ENCODE results near the gene CD47. TPM values are rescaled to one million over a fixed set of nuclear protein-coding genes. Genes with fewer than 3 reads are reported as not detected.

CD47 gene
- total RNA-seq, result 10 to 100 TPM; 84.7 to 85.2 TPM

DNA sequence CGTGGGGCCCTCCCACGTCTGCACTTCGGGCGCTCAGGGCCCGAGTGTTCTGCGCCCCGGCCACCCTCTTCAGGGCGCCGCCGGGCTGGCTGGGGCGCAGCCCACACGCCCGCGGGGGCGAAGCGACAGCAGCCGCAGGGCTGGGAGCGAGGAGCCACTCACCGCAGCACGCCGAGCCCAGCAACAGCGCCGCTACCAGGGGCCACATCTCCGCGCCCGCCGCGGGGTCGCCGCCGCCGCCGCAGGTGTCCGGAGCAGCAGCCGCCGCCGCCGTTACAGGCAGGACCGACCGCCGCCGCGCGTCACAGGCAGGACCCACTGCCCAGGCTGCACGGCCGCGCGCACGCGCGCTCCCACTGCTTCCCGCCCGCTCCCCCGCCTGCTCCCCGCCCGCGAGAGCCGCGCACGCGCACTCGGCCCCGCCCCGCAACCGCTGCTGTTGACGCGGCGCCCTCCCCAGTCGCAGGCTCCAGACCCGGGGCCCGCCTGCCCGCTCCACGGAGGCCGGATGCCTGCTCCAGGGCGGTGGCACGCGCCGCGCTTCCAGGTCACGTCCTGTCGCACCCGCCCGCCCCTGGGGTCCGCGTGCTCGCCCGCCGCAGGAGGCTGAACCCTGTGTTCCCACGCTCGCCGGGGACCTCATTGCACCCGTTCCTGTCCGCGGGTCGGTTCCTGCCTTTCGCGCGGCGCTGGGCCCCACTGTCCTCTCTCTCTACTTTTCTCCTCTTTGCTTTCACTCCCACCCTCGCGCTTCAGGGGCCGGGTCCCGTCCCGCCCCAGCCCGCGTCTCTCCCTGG is at the start of gene CD47:
TSS of gene CD47 (minus strand) at position 331 of the 797 bp plus-strand sequence. CDS start at position 208, 123 bp downstream.
- H3K4me3 Mint-ChIP-seq, result peak within 1 kb of the TSS; percentile 97
- H3K27ac Mint-ChIP-seq, result peak within 1 kb of the TSS; percentile 99
- peaks cover 33% of the 10 kb centered on the region for H3K4me1 Mint-ChIP-seq
- peak; percentile 95 for DNase-seq
- H3K9me3 Mint-ChIP-seq, result peaks cover 3% of the 10 kb centered on the region
- H3K27me3 Mint-ChIP-seq, result no peaks in the 10 kb centered on the region
- peaks cover 22% of the 10 kb centered on the region for H3K36me3 Mint-ChIP-seq

DNA sequence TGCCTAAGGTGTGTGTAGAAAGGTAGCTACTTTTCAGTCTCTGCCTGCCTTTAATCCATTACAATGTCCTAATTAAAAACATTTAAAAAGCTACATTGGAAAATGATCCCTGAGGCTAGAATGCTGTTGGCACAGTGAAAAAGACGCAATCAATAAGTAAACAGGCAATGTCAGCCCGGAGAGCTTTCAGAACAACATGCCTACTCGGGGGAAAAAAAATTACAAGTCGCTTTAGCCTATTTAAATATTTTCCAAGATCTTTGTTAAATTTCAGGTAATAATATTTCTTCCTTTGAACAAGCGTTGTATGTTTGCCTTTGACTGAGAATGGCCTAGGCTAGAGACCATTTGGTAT is 46.6 kb upstream of the CD47 start:
- H3K9me3 Mint-ChIP-seq, result peaks cover 10% of the 10 kb centered on the region
- H3K4me1 Mint-ChIP-seq, result peaks cover 52% of the 10 kb centered on the region
- H3K27me3 Mint-ChIP-seq, result no peaks in the 10 kb centered on the region
- no peak overlapping the region for H3K27ac Mint-ChIP-seq
- H3K36me3 Mint-ChIP-seq, result peaks cover 86% of the 10 kb centered on the region
- DNase-seq, result no peak
- H3K4me3 Mint-ChIP-seq, result no peak overlapping the region

DNA sequence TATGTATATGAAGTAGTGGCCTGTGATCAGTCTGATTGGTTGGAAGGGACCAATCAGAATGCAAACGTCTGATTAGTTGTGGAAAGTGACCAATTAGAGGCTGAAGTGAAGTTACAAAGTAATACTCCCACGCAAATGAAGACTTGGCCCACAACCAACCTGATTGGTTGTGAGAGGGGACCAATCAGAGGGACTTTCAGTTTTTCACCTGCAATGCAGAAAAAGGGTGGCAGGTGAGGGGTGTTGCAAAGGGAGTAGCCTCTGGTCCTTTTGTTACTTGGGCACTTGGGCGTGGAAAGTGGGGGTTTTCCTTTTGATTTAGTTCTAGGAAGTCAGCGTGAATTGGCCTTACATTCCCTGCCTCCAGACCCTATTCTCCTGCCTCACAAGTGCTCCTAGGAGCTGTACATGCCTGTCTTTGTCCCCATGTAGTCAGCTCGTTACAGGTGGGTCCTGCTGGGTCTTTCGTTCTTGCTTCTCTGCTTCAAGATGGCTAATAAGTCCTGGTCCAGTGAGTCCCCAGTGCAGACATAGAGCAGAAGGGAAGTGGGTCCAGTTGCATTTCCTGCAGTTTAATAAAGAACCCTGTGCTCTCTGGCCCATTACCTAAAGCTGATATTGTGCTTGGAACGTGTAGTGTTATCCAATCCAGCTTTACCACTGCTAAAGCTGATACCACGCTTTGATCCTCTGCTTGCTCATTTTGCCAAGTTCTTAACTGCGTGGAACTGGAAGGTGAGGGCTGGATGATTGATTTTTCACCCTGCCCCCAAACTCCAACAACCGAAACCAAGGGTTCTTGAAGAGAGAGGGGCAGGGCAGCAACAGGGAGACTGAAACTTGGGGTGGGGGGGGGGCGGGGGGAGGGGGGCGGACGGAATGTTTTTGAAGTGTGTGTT is 46.0 kb upstream of the CD47 start:
- Mint-ChIP-seq H3K4me3 (no peak overlapping the region), H3K27me3 (no peaks in the 10 kb centered on the region), H3K36me3 (peaks cover 89% of the 10 kb centered on the region), H3K4me1 (peaks cover 58% of the 10 kb centered on the region), H3K9me3 (peaks cover 10% of the 10 kb centered on the region), H3K27ac (peak overlapping the region; percentile 51)
- no peak for DNase-seq

DNA sequence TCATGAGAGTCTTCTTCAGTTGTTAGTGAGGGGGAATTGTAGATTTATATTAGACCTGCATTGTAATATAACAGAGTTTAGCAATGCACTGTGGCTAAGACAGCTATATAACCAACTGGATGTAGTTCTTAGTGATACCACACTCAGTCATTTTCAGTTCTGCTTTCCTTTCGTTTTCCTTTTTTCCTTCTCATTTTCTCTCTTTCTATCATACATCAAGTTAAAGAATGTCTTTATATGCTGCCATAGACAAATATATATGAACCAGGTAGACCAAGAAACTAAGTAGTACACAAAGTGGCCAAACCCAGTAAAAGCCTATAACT is 43.7 kb upstream of the CD47 start:
- no peaks in the 10 kb centered on the region for H3K27me3 Mint-ChIP-seq
- H3K36me3 Mint-ChIP-seq, result peaks cover 96% of the 10 kb centered on the region
- peak overlapping the region; percentile 74 for H3K4me3 Mint-ChIP-seq
- peak overlapping the region; percentile 90 for H3K27ac Mint-ChIP-seq
- H3K9me3 Mint-ChIP-seq, result peaks cover 10% of the 10 kb centered on the region
- DNase-seq, result no peak
- peaks cover 78% of the 10 kb centered on the region for H3K4me1 Mint-ChIP-seq

DNA sequence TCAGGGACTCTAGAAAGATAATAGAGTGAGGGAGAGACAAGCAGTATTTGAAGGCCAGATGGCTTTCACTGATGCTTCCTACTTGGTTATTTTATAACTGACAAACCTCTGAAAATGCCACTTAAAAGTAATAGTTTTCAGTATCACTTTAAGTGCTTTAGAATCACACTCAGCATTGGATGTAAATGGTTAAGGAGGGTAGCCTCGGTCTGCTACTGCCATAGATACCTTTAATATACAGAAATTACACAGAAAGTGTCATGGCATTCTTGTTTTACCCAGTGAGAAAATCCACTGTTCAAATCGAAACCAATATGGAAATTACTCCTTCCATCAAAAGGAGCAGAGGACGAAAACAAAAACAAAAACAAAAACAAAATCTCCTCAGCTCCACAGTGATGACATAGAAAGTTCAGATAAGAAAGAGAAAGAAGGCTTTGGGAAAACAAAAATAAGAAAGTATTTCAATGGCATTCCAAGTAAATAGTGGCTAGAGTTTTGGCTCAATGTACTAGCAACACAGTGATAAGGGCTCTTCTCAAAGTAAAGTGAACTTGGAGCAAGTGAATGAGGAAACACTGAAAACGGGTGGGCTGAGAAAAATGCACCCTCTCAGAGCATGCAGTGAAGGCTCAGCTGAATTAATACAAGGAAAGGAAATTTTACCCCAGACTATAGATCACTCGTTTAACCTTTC is 43.2 kb upstream of the CD47 start:
- Mint-ChIP-seq H3K27ac (peak overlapping the region; percentile 90), H3K4me3 (peak overlapping the region; percentile 74), H3K27me3 (no peaks in the 10 kb centered on the region), H3K4me1 (peaks cover 81% of the 10 kb centered on the region), H3K36me3 (peaks cover 96% of the 10 kb centered on the region), H3K9me3 (peaks cover 10% of the 10 kb centered on the region)
- no peak for DNase-seq

DNA sequence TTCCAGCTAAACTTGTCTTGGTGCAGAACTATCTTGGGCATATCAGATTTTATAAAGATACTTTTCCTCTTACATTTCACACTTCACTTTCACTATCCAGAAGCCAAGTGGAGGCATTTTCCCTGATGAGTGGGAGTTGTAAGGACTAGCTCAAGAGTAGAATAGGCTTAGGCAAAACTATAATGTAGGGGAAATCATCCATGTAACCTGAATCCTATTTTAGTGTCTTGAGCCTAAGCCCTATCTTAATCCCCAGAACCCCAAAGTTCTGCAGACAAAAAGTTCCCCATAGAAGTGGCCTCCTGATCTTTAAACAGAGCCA is 42.2 kb upstream of the CD47 start:
- Mint-ChIP-seq H3K27ac (peak overlapping the region; percentile 90), H3K9me3 (peaks cover 18% of the 10 kb centered on the region), H3K4me3 (peak overlapping the region; percentile 26), H3K4me1 (peaks cover 88% of the 10 kb centered on the region), H3K27me3 (no peaks in the 10 kb centered on the region), H3K36me3 (peaks cover 97% of the 10 kb centered on the region)
- no peak for DNase-seq

DNA sequence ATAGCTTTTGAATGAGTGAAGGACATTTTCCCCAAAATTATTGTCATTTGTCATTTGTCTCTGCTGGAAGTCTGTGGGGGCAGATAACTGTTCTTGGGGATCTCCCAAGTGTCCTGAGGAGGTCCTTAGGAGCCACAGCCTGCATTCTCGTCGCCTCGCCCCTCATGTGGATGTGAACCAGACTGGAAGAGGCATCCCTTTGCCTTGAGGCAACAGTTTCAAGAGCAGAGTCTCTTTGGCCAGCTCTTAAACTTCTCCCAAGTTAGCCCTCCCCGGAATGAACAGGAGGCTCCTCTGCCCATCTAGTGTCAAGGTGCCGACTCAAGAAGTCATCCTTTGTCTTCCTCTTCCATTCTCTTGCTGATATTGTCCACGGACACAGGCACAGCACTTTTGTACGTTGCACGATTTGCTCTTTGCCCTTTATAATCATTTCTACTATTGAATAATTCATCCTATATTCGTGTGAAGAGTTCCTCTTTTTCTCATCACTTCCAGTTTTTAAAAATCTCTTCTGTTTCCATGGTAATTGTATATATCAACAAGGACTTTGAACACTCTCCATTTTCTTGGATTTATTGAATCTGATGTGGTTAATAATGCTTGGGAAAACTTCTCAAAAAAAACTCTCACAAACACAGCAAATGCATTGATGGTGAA is 40.8 kb upstream of the CD47 start:
- H3K36me3 Mint-ChIP-seq, result peaks cover 94% of the 10 kb centered on the region
- no peaks in the 10 kb centered on the region for H3K27me3 Mint-ChIP-seq
- peak overlapping the region; percentile 90 for H3K27ac Mint-ChIP-seq

DNA sequence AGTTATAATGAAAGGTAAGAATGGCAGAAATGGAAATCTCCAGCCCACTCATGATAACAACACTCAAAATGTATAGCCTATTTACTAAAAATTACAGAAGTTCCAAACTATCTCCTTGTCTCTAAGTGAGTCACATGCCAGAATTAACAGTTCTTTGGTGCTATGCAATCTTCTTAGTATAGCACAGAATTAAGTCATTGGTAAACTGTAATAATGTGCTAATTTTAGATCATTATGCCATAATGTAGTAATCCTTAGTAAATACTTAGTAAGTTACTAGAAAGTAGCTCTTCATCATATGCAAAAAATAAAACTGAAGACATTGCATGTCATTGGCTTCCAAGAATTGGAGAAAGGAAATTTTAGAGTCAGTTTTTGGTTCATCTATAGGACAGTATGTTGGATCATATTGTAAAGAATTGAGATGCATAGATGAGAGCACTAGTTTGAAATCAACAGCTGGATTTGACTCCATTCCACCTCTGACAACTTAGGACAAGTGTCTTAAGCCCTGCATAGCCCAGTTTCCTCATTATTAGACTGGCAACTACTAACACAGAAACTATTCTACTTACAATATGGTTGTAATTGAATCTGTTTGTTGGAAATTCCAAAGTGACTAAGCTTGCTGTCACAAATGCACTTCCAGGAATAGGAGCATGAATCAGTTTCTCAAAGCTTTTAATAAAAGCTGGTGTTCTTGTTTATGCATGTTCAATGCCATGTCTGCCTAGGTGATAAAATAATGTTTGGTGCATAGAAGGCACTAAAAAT is 40.1 kb upstream of the CD47 start:
- Mint-ChIP-seq H3K27me3 (no peaks in the 10 kb centered on the region), H3K27ac (peak overlapping the region; percentile 90), H3K9me3 (peaks cover 13% of the 10 kb centered on the region), H3K4me3 (peak overlapping the region; percentile 53), H3K4me1 (peaks cover 87% of the 10 kb centered on the region), H3K36me3 (peaks cover 92% of the 10 kb centered on the region)
- DNase-seq, result no peak

More for the DNA sequence above, 40.8 kb upstream of the CD47 start:
- H3K4me3 Mint-ChIP-seq, result peak overlapping the region; percentile 53
- H3K4me1 Mint-ChIP-seq, result peaks cover 89% of the 10 kb centered on the region
- peaks cover 18% of the 10 kb centered on the region for H3K9me3 Mint-ChIP-seq
- no peak for DNase-seq

DNA sequence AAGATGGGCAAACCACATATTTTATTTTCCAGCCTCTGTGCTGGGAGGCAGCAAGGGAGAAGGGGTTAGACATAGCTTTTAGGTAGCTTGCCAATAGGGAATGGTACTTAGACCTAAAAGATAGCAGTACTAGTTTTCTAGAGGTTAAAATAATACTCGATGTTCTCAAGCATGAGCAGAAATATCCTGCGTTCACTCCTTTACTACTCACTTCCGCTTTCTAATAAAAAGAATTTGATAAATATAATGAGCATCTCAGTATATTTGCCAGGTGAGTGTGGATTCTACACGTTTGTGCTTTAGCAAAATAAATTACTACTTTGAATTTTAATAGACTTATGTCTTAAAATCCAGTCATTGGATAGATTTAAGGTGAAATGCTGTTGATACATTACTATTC is 39.4 kb upstream of the CD47 start:
- Mint-ChIP-seq H3K27ac (peak overlapping the region; percentile 90), H3K36me3 (peaks cover 92% of the 10 kb centered on the region), H3K27me3 (no peaks in the 10 kb centered on the region), H3K9me3 (peaks cover 12% of the 10 kb centered on the region), H3K4me3 (peak overlapping the region; percentile 41), H3K4me1 (peaks cover 86% of the 10 kb centered on the region)
- no peak for DNase-seq

DNA sequence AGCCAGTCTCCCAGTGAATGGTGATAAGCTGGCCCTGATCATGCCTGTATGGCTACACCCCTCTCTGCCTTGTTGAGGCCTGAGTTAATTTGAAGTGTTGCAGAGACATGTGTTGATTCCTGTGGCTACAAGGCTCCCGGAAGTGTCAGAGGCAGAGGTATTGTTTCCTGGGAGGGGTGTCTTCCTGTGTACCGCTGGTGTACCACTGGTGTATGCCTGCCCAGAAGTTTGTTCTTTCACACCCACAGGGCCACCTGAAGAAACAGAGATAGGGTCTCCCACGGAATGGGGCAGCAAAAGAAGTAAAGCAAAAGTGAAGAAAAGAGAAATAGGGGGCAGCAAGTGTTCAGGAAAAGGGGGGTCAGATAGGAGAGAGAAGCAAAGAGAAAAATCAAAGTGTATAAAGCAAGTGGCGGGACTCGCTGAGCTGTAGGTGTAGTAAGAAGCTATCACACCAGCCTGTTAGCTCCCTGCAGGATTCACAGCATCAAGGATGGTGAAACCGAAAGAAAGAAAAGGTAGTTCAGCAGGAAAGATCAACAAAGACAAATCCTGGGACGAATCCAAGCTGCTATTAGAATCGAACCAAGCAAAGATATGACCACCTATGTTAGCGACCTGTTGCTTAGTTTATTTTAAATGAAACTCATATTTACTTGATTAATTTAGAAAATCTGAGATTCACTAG is 36.6 kb upstream of the CD47 start:
- Mint-ChIP-seq H3K36me3 (peaks cover 69% of the 10 kb centered on the region), H3K9me3 (peaks cover 11% of the 10 kb centered on the region), H3K27me3 (no peaks in the 10 kb centered on the region), H3K4me1 (peaks cover 78% of the 10 kb centered on the region), H3K27ac (peak overlapping the region; percentile 94), H3K4me3 (peak overlapping the region; percentile 95)
- peak; percentile 37 for DNase-seq

DNA sequence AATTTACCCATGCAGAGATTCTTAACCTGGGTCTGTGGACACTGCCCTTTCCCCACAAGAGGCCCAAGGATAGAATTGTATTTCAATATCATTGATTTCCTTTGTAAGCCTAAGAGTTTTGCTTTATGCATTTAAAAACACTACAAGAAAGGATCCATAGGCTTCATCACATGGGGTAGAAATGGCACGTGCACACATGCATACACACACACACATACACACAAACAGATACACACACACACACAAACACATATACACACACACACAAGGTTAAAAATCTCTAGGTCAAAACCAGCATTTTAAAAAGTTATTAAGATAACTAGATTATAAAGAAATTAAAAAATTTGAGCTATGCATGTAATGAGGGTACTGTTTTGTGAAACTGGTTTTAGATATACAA is 35.5 kb upstream of the CD47 start:
- H3K36me3 Mint-ChIP-seq, result peaks cover 58% of the 10 kb centered on the region
- H3K4me3 Mint-ChIP-seq, result peak overlapping the region; percentile 87
- peaks cover 11% of the 10 kb centered on the region for H3K9me3 Mint-ChIP-seq
- DNase-seq, result no peak
- no peaks in the 10 kb centered on the region for H3K27me3 Mint-ChIP-seq
- peaks cover 68% of the 10 kb centered on the region for H3K4me1 Mint-ChIP-seq
- H3K27ac Mint-ChIP-seq, result peak overlapping the region; percentile 100

DNA sequence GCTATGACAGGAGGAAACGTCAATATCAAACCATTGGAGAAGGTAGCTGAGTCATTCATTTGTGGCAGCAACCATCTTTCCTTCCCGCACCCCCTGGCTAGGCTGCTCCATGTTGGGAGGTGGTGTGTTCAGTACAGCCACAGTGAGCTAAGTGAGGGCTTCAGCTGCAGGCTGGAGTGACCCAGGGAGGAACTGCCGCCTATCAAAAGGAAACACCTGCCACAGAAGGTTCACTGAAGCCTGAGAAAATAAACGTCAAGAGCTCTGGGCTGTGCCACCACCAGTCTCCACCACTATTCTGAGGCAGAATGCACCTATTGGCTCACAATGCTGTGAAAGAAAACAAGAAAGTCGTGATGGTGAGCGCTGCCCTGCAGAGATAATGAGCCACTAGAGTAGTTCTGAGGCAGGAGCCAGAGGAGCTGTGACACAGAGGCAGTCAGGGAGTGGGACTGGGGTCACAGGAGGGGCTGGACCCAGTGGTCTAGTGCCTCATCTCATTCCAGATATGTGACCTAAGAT is 34.8 kb upstream of the CD47 start:
- H3K27me3 Mint-ChIP-seq, result no peaks in the 10 kb centered on the region
- DNase-seq, result peak; percentile 57
- peaks cover 11% of the 10 kb centered on the region for H3K9me3 Mint-ChIP-seq
- H3K27ac Mint-ChIP-seq, result peak overlapping the region; percentile 100
- H3K4me3 Mint-ChIP-seq, result peak overlapping the region; percentile 87
- H3K4me1 Mint-ChIP-seq, result peaks cover 64% of the 10 kb centered on the region
- H3K36me3 Mint-ChIP-seq, result peaks cover 50% of the 10 kb centered on the region

DNA sequence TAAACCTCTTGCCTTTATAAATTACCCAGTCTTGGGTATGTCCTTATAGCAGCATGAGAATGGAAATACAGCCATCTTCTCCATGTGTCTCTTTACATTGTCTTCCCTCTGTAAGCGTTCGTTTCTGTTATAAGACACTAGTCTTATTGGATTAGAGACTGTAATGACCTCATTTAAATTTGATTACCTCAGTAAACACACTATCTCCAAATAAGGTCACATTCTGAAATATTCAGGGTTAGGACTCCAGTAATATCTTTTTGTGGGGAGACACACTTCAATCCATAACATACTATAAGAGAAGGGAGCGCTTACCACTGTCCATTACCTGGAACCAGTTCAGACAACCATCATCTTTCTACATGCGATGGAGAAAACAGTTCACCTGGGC is 34.3 kb upstream of the CD47 start:
- Mint-ChIP-seq H3K9me3 (peaks cover 11% of the 10 kb centered on the region), H3K36me3 (peaks cover 46% of the 10 kb centered on the region), H3K4me3 (peak overlapping the region; percentile 87), H3K27ac (peak overlapping the region; percentile 100), H3K4me1 (peaks cover 60% of the 10 kb centered on the region), H3K27me3 (no peaks in the 10 kb centered on the region)
- DNase-seq, result no peak

Data from activated naive CD8-positive, alpha-beta T cell treated with anti-CD3 and anti-CD28 coated beads for 36 hours (primary cell).